ENCODE results near the gene GALNT10. TPM values are rescaled to one million over a fixed set of nuclear protein-coding genes. Genes with fewer than 3 reads are reported as not detected.

Gene GALNT10
- total and polyA plus RNA-seq, 9 of the 15 experiments (the other 6 are each of a cell fraction or from before 2014, with no cell fraction given) = 4.6 to 37.1 (median 13.3) TPM

DNA sequence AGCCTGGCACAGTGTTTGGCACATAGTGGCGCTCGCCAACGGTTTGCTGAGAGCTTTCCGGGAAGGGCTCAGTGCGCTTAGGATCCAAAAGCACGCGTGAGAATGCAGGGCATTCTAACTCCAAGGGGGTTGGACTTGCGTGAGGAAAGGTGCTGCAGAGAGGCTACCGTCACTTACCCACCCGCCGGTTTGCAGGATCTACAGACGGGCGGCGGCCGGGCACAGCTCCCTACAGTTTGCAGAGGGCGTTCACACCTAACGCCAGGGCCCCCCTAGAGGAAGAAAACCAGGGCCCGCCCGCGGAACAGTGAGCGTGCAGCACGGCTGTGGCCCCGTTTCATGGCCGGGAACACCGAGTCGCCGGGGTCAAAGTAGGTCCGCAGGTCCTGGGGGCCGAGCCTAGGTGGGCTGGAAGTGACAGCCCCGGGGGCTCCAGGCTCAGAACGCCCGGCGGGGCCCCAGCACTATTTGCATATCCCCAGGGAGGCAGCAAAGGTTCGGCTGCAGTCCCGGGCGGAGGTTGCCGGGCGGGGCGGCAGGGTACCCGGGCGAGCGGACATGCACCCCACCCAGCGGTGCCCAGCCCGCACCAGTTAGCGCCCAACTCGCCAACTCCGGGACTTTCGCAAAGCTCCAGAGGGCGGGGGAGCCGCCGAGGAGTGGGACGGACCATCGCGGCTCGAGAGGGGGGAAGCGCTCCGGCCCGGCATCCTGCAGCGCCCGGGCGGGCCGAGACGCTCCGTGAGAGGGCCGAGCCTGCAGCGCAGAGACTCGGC, 526 bp upstream of the GALNT10 start:
- peak overlapping the region; percentile 73 for H3K4me3 ChIP-seq
- H3K27me3 ChIP-seq (ENCODE audit: control insufficient read depth in 2 of 2, insufficient read depth in 2 of 2, low read length in 2 of 2) = no peaks in the 10 kb centered on the region
- peaks cover 30% of the 10 kb centered on the region for H3K79me2 ChIP-seq (ENCODE audit: control insufficient read depth, insufficient read depth, low read length)
- intact Hi-C loops (cut with micrococcal nuclease) (no loop called here), in situ Hi-C loops (cut with MboI) (loop anchor here (10.0 kb wide), 1 partner anchor 205 kb away; no protein-coding TSS in a partner anchor)
- H3K4me1 ChIP-seq (replicated peaks in 1 of 2; ENCODE audit: control insufficient read depth in 2 of 2, insufficient read depth in 2 of 2, low read length in 2 of 2) = peaks cover 18 to 21% of the 10 kb centered on the region in 2 experiments; a peak in 4 of 5 replicates
- peak overlapping the region; percentile 84 for H3K4me2 ChIP-seq (ENCODE audit: insufficient read depth, low read length)
- ATAC-seq (peak; percentile 93), FAIRE-seq (no peak), DNase-seq (ENCODE audit: extremely low read depth in 1 of 4, low spot score in 3 of 4) (peak; percentile 75 to 90 (median 84))
- H3K27ac ChIP-seq (ENCODE audit: extremely low read depth, low read depth, low read length) = peak overlapping the region; percentile 71
- no peaks in the 10 kb centered on the region for H3K9me3 ChIP-seq (replicated peaks; ENCODE audit: control insufficient read depth, insufficient read depth, low read depth, low read length)
- 3% methylated on average over 49 of the region's 67 CpGs for WGBS (ENCODE audit: insufficient coverage, low coverage, missing lambda C conversion rate)
- no TSS peak for BruUV-seq (replicated peaks)
- ChIA-PET CTCF (ENCODE audit: low intra/inter-chr PET ratio) (interaction anchor here (0.7 kb wide), 1 partner anchor 25 kb away, joined by 3 read pairs; no protein-coding TSS in a partner anchor), POLR2A (interaction anchor here (0.6 to 4.0 kb wide), 13 partner anchors 9 to 258 kb away, joined by 3 to 17 read pairs (median 4); no protein-coding TSS in a partner anchor)
- H2AFZ ChIP-seq (ENCODE audit: low read depth, low read length) = peak overlapping the region; percentile 94
- no peaks in the 10 kb centered on the region for H4K20me1 ChIP-seq (replicated peaks; ENCODE audit: control insufficient read depth, insufficient read depth, low read length)
- peaks cover 7% of the 10 kb centered on the region; the same call in 2 of the 3 replicates for H3K36me3 ChIP-seq (ENCODE audit: control insufficient read depth, insufficient read depth, low read length)
- no peaks in the 10 kb centered on the region for H3K9me1 ChIP-seq (ENCODE audit: control insufficient read depth, insufficient read depth, low read length)
- peak overlapping the region; percentile 79 to 96; a peak in 3 of 4 replicates for H3K9ac ChIP-seq (ENCODE audit: insufficient read depth in 1 of 2, low read depth in 2 of 2, low read length in 2 of 2)
- TF ChIP-seq MIER1 (IDR thresholded peaks at IDR 0.05; ENCODE audit: low read depth) (no peak), NFIC (IDR thresholded peaks at IDR 0.05) (0 out of 2 replicates have a peak, but pooled peaks have one; percentile 23), SAP30 (IDR thresholded peaks at IDR 0.05; ENCODE audit: borderline replicate concordance, insufficient read depth, low read depth, low read length, poor library complexity, severe bottlenecking) (peak; percentile 64), CHD1 (IDR thresholded peaks at IDR 0.05; ENCODE audit: low read length) (peak; percentile 92), NONO (IDR thresholded peaks at IDR 0.05; ENCODE audit: low read depth in 2 of 2, low read length in 1 of 2) (peak; percentile 48 to 99; a peak in 3 of 4 replicates), ZFP30 (CRISPR knock-in tag; IDR thresholded peaks at IDR 0.05; ENCODE audit: borderline replicate concordance) (no peak), CC2D1A (IDR thresholded peaks at IDR 0.05) (no peak), ZNF79 (CRISPR knock-in tag; IDR thresholded peaks at IDR 0.05; ENCODE audit: low read depth) (no peak), ZNF431 (CRISPR knock-in tag; IDR thresholded peaks at IDR 0.05) (no peak), PML (IDR thresholded peaks at IDR 0.05; ENCODE audit: low read length) (no peak), HNRNPH1 (optimal IDR thresholded peaks at IDR 0.05; ENCODE audit: low read depth, low read length) (no peak), ZNF668 (CRISPR knock-in tag; IDR thresholded peaks at IDR 0.05) (no peak), NUFIP1 (IDR thresholded peaks at IDR 0.05; ENCODE audit: partially characterized antibody) (no peak), CCNT2 (IDR thresholded peaks at IDR 0.05; ENCODE audit: borderline replicate concordance, extremely low read depth, insufficient read length, low read depth, low read length) (no peak), TRIM24 (IDR thresholded peaks at IDR 0.05) (no peak), BCOR (IDR thresholded peaks at IDR 0.05) (peak; percentile 89)
- TF ChIP-seq, protein P1, sequence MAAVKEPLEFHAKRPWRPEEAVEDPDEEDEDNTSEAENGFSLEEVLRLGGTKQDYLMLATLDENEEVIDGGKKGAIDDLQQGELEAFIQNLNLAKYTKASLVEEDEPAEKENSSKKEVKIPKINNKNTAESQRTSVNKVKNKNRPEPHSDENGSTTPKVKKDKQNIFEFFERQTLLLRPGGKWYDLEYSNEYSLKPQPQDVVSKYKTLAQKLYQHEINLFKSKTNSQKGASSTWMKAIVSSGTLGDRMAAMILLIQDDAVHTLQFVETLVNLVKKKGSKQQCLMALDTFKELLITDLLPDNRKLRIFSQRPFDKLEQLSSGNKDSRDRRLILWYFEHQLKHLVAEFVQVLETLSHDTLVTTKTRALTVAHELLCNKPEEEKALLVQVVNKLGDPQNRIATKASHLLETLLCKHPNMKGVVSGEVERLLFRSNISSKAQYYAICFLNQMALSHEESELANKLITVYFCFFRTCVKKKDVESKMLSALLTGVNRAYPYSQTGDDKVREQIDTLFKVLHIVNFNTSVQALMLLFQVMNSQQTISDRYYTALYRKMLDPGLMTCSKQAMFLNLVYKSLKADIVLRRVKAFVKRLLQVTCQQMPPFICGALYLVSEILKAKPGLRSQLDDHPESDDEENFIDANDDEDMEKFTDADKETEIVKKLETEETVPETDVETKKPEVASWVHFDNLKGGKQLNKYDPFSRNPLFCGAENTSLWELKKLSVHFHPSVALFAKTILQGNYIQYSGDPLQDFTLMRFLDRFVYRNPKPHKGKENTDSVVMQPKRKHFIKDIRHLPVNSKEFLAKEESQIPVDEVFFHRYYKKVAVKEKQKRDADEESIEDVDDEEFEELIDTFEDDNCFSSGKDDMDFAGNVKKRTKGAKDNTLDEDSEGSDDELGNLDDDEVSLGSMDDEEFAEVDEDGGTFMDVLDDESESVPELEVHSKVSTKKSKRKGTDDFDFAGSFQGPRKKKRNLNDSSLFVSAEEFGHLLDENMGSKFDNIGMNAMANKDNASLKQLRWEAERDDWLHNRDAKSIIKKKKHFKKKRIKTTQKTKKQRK (IDR thresholded peaks at IDR 0.05; ENCODE audit: borderline replicate concordance, low read depth, low read length) = no peak
- TF ChIP-seq, protein P2, sequence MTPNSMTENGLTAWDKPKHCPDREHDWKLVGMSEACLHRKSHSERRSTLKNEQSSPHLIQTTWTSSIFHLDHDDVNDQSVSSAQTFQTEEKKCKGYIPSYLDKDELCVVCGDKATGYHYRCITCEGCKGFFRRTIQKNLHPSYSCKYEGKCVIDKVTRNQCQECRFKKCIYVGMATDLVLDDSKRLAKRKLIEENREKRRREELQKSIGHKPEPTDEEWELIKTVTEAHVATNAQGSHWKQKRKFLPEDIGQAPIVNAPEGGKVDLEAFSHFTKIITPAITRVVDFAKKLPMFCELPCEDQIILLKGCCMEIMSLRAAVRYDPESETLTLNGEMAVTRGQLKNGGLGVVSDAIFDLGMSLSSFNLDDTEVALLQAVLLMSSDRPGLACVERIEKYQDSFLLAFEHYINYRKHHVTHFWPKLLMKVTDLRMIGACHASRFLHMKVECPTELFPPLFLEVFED (CRISPR knock-in tag; conservative IDR thresholded peaks at IDR 0.05) = no peak

Measured in K562 (cell line).